ENCODE data around the gene CTSE.

GRCh38 chr1:205971082-205971481, 52.6 kb downstream of the CTSE start:
- TF ChIP-seq CTCF (IDR thresholded peaks at IDR 0.05), result no peak
- TF ChIP-seq POLR2A (IDR thresholded peaks at IDR 0.05), result no peak

Measured in tibial nerve (tissue), 3 donors.